ENCODE results near the gene USHBP1.

USHBP1 gene

GRCh38 chr19:17255150-17255621 lies 9.4 kb downstream of the USHBP1 start:
- peaks cover 28% of the 10 kb centered on the region for H3K27me3 ChIP-seq (replicated peaks; ENCODE audit: insufficient read depth, low read length)
- H2AFZ ChIP-seq (ENCODE audit: low read length): no peak overlapping the region
- H3K9me3 ChIP-seq (replicated peaks; ENCODE audit: insufficient read depth, low read length): no peaks in the 10 kb centered on the region
- no peaks in the 10 kb centered on the region for H3K4me1 ChIP-seq (ENCODE audit: low read length)
- no peak for TF ChIP-seq EZH2phosphoT487 (IDR thresholded peaks at IDR 0.05; ENCODE audit: low read length)
- no peak for TF ChIP-seq CTCF (IDR thresholded peaks at IDR 0.05; ENCODE audit: low read length)
- no peak for TF ChIP-seq EZH2 (optimal IDR thresholded peaks at IDR 0.05; ENCODE audit: low read depth, low read length)
- H3K9me2 ChIP-seq (replicated peaks; ENCODE audit: insufficient read depth, low read length): no peaks in the 10 kb centered on the region
- no peak for DNase-seq
- no peak overlapping the region for H3K4me3 ChIP-seq (ENCODE audit: low read length)
- H3K27ac ChIP-seq (ENCODE audit: low read length): no peak overlapping the region
- H3K36me3 ChIP-seq (replicated peaks; ENCODE audit: insufficient read depth, low read length): no peaks in the 10 kb centered on the region
- H3F3A ChIP-seq (ENCODE audit: insufficient read depth, low read length): no peaks in the 10 kb centered on the region
- H3K79me2 ChIP-seq (ENCODE audit: low read length): no peaks in the 10 kb centered on the region
- no peak overlapping the region for H3K4me2 ChIP-seq (ENCODE audit: low read depth, low read length)
- no peak overlapping the region for H3K9ac ChIP-seq (ENCODE audit: low read length)
- H4K20me1 ChIP-seq (ENCODE audit: insufficient read depth, low read length): no peaks in the 10 kb centered on the region

GRCh38 chr19:17254636-17255035 lies 9.9 kb downstream of the USHBP1 start:
- no peak overlapping the region for H3K4me3 ChIP-seq (ENCODE audit: low read length)
- H3K79me2 ChIP-seq (ENCODE audit: low read length): no peaks in the 10 kb centered on the region
- H3K4me1 ChIP-seq (ENCODE audit: low read length): no peaks in the 10 kb centered on the region
- H3K4me2 ChIP-seq (ENCODE audit: low read depth, low read length): no peak overlapping the region
- no peaks in the 10 kb centered on the region for H4K20me1 ChIP-seq (ENCODE audit: insufficient read depth, low read length)
- H3K9me3 ChIP-seq (replicated peaks; ENCODE audit: insufficient read depth, low read length): no peaks in the 10 kb centered on the region
- no peak overlapping the region for H3K27ac ChIP-seq (ENCODE audit: low read length)
- H3K9me2 ChIP-seq (replicated peaks; ENCODE audit: insufficient read depth, low read length): no peaks in the 10 kb centered on the region
- no peak overlapping the region for H3K9ac ChIP-seq (ENCODE audit: low read length)
- H3K27me3 ChIP-seq (replicated peaks; ENCODE audit: insufficient read depth, low read length): peaks cover 28% of the 10 kb centered on the region
- TF ChIP-seq EZH2 (optimal IDR thresholded peaks at IDR 0.05; ENCODE audit: low read depth, low read length) (no peak), EZH2phosphoT487 (IDR thresholded peaks at IDR 0.05; ENCODE audit: low read length) (no peak), CTCF (IDR thresholded peaks at IDR 0.05; ENCODE audit: low read length) (no peak)
- no peak overlapping the region for H2AFZ ChIP-seq (ENCODE audit: low read length)
- no peaks in the 10 kb centered on the region for H3K36me3 ChIP-seq (replicated peaks; ENCODE audit: insufficient read depth, low read length)
- H3F3A ChIP-seq (ENCODE audit: insufficient read depth, low read length): no peaks in the 10 kb centered on the region
- DNase-seq: no peak

- Histone ChIP-seq H3K27me3 (replicated peaks; ENCODE audit: insufficient read depth, low read length) (peaks cover 10% of the 10 kb centered on the region), H3K79me2 (ENCODE audit: low read length) (no peaks in the 10 kb centered on the region), H3K4me1 (ENCODE audit: low read length) (peaks cover 6% of the 10 kb centered on the region; the same call in 1 of the 2 replicates), H3K4me3 (ENCODE audit: low read length) (no peak overlapping the region), H3K4me2 (ENCODE audit: low read depth, low read length) (no peak overlapping the region), H3K36me3 (replicated peaks; ENCODE audit: insufficient read depth, low read length) (no peaks in the 10 kb centered on the region), H3K9me3 (replicated peaks; ENCODE audit: insufficient read depth, low read length) (no peaks in the 10 kb centered on the region), H3K9me2 (replicated peaks; ENCODE audit: insufficient read depth, low read length) (no peaks in the 10 kb centered on the region), H3F3A (ENCODE audit: insufficient read depth, low read length) (peaks cover 7% of the 10 kb centered on the region; the same call in 1 of the 2 replicates), H4K20me1 (ENCODE audit: insufficient read depth, low read length) (no peaks in the 10 kb centered on the region), H3K27ac (ENCODE audit: low read length) (no peak overlapping the region), H2AFZ (ENCODE audit: low read length) (no peak overlapping the region), H3K9ac (ENCODE audit: low read length) (no peak overlapping the region)
- DNase-seq: no peak
- no peak for TF ChIP-seq CTCF (IDR thresholded peaks at IDR 0.05; ENCODE audit: low read length)
- no peak for TF ChIP-seq EZH2 (optimal IDR thresholded peaks at IDR 0.05; ENCODE audit: low read depth, low read length)
- no peak for TF ChIP-seq EZH2phosphoT487 (IDR thresholded peaks at IDR 0.05; ENCODE audit: low read length)
These were observed 14.5 kb downstream of the USHBP1 start for GRCh38 chr19:17249887-17250548.
